Naive B cell (primary cell): ENCODE measurements around the gene CHD3. TPM values are rescaled to one million over a fixed set of nuclear protein-coding genes. Genes with fewer than 3 reads are reported as not detected.

Experiments
- ATAC-seq, 2 donors: fragments of 150-1000 bp; cut with Tn5 transposase; 2 replicates each; pipeline ENCODE4 v1.10.0; 2021; ENCODE audit warnings: low read depth in 2 of 2, mild to moderate bottlenecking in 2 of 2, moderate library complexity in 2 of 2
- DNase-seq: peaks from one replicate; pipeline ENCODE4 v3.0.0; 2022
- H3K27ac Mint-ChIP-seq, 6 donors: one replicate each; pipeline ENCODE4 v1.8.0; 2020 to 2022; ENCODE audit warnings: mild to moderate bottlenecking in 6 of 6, mixed read lengths in 6 of 6, moderate library complexity in 5 of 6, inconsistent platforms in 2 of 6
- H3K27me3 Mint-ChIP-seq, 3 donors: one replicate each; pipeline ENCODE4 v1.8.0; 2021 to 2022; ENCODE audit warnings: mixed read lengths in 3 of 3, mild to moderate bottlenecking in 1 of 3
- H3K36me3 Mint-ChIP-seq, 2 donors: one replicate each; pipeline ENCODE4 v1.8.0; 2020 to 2022; ENCODE audit warnings: mixed read lengths in 2 of 2, inconsistent platforms in 1 of 2, mild to moderate bottlenecking in 1 of 2
- H3K4me1 Mint-ChIP-seq, 3 donors: one replicate each; pipeline ENCODE4 v1.8.0; 2020 to 2022; ENCODE audit warnings: mixed read lengths in 3 of 3, inconsistent platforms in 1 of 3, mild to moderate bottlenecking in 1 of 3, moderate library complexity in 1 of 3
- H3K4me3 Mint-ChIP-seq, 8 donors: one replicate each; pipeline ENCODE4 v1.8.0; 2020 to 2022; ENCODE audit warnings: mild to moderate bottlenecking in 8 of 8, mixed read lengths in 8 of 8, moderate library complexity in 8 of 8, inconsistent platforms in 2 of 8
- H3K9me3 Mint-ChIP-seq, 7 donors: one replicate each; pipeline ENCODE4 v1.8.0; 2020 to 2022; ENCODE audit warnings: mixed read lengths in 7 of 7, mild to moderate bottlenecking in 5 of 7, inconsistent platforms in 2 of 7, moderate library complexity in 1 of 7
- polyA plus RNA-seq, 6 donors: library from polyadenylated mRNA; unstranded; fragments of 300-500 nt; fragmentation: Illumina TruSeq; gene quantifications; one replicate each; pipeline ENCODE4 v1.2.3, GENCODE V29; 2021; ENCODE audit warnings: low read depth in 6 of 6

The CHD3 gene
- 1 to 10 TPM in 5 of 6 donors, under 1 TPM in 1; 0.06 to 8.0 (median 3.4) TPM for polyA plus RNA-seq

- Mint-ChIP-seq H3K27me3 (no peaks in the 10 kb centered on the region), H3K27ac (peak within 1 kb of the TSS in 2 of 6 donors; percentile 32 to 89), H3K9me3 (no peaks in the 10 kb centered on the region), H3K4me1 (peaks cover 0 to 9% (median 0%) of the 10 kb centered on the region in 3 donors), H3K36me3 (no peaks in the 10 kb centered on the region), H3K4me3 (peak within 1 kb of the TSS in 1 of 8 donors; percentile 48)
- ATAC-seq, result no peak
- no peak for DNase-seq
Observed at GRCh38 chr17:7888184-7888920, at the start of gene CHD3. CHD3 (plus strand) TSS chr17:7888789; CDS start chr17:7889001, 212 bp downstream.

GRCh38 chr17:7839190-7839875 is 49.3 kb upstream of the CHD3 start:
- no peaks in the 10 kb centered on the region for H3K36me3 Mint-ChIP-seq
- DNase-seq, result no peak
- peak overlapping the region in 5 of 8 donors; percentile 1 to 74 (median 17) for H3K4me3 Mint-ChIP-seq

GRCh38 chr17:7839876-7840261 is 48.7 kb upstream of the CHD3 start:
- no peaks in the 10 kb centered on the region for H3K27me3 Mint-ChIP-seq
- H3K4me1 Mint-ChIP-seq, result peaks cover 74 to 88% (median 78%) of the 10 kb centered on the region in 3 donors
- H3K27ac Mint-ChIP-seq, result peak overlapping the region; percentile 33 to 100 (median 99)
- H3K36me3 Mint-ChIP-seq, result no peaks in the 10 kb centered on the region
- ATAC-seq (no peak), DNase-seq (no peak)
- H3K9me3 Mint-ChIP-seq, result peaks cover 0 to 4% (median 0%) of the 10 kb centered on the region in 7 donors
- peak overlapping the region in 2 of 8 donors; percentile 54 to 94 for H3K4me3 Mint-ChIP-seq

More at GRCh38 chr17:7839190-7839875, 49.3 kb upstream of the CHD3 start:
- peaks cover 73 to 90% (median 78%) of the 10 kb centered on the region in 3 donors for H3K4me1 Mint-ChIP-seq
- peak overlapping the region; percentile 47 to 100 (median 99) for H3K27ac Mint-ChIP-seq
- H3K9me3 Mint-ChIP-seq, result peaks cover 0 to 4% (median 0%) of the 10 kb centered on the region in 7 donors
- no peak for ATAC-seq
- no peaks in the 10 kb centered on the region for H3K27me3 Mint-ChIP-seq

- Mint-ChIP-seq H3K4me1 (peaks cover 78 to 88% (median 80%) of the 10 kb centered on the region in 3 donors), H3K27me3 (no peaks in the 10 kb centered on the region), H3K27ac (peak overlapping the region; percentile 99 to 100 (median 100)), H3K36me3 (no peaks in the 10 kb centered on the region), H3K9me3 (peaks cover 0 to 4% (median 0%) of the 10 kb centered on the region in 7 donors), H3K4me3 (peak overlapping the region in 7 of 8 donors; percentile 48 to 100 (median 85))
- no peak for ATAC-seq
- DNase-seq, result no peak
Observed at GRCh38 chr17:7840441-7840840, 48.1 kb upstream of the CHD3 start.

GRCh38 chr17:7840875-7841274 is 47.7 kb upstream of the CHD3 start:
- peaks cover 0 to 4% (median 0%) of the 10 kb centered on the region in 7 donors for H3K9me3 Mint-ChIP-seq
- ATAC-seq, result no peak
- H3K27ac Mint-ChIP-seq, result peak overlapping the region; percentile 99 to 100 (median 100)
- peak overlapping the region; percentile 81 to 100 (median 90) for H3K4me3 Mint-ChIP-seq
- H3K36me3 Mint-ChIP-seq, result no peaks in the 10 kb centered on the region
- H3K4me1 Mint-ChIP-seq, result peaks cover 82 to 92% (median 83%) of the 10 kb centered on the region in 3 donors
- H3K27me3 Mint-ChIP-seq, result no peaks in the 10 kb centered on the region
- no peak for DNase-seq

- Mint-ChIP-seq H3K4me3 (peak overlapping the region; percentile 85 to 100 (median 98)), H3K27ac (peak overlapping the region; percentile 99 to 100 (median 100)), H3K36me3 (peaks cover 0 to under 1% of the 10 kb centered on the region in 2 donors), H3K9me3 (peaks cover 0 to 4% (median 0%) of the 10 kb centered on the region in 7 donors), H3K27me3 (no peaks in the 10 kb centered on the region), H3K4me1 (peaks cover 76 to 86% (median 78%) of the 10 kb centered on the region in 3 donors)
- peak; percentile 92 for DNase-seq
- peak; percentile 27 to 42 for ATAC-seq
Observed at GRCh38 chr17:7841396-7841914, 47.1 kb upstream of the CHD3 start.

GRCh38 chr17:7841915-7842379 is 46.6 kb upstream of the CHD3 start:
- peak; percentile 87 for DNase-seq
- H3K36me3 Mint-ChIP-seq, result peaks cover 0 to 6% of the 10 kb centered on the region in 2 donors

GRCh38 chr17:7842380-7843256 is 46.0 kb upstream of the CHD3 start:
- Mint-ChIP-seq H3K36me3 (peaks cover 0 to 7% of the 10 kb centered on the region in 2 donors), H3K4me3 (peak overlapping the region; percentile 85 to 100 (median 98)), H3K27ac (peak overlapping the region; percentile 99 to 100 (median 100)), H3K9me3 (peaks cover 0 to 4% (median 0%) of the 10 kb centered on the region in 7 donors), H3K4me1 (peaks cover 65 to 75% (median 66%) of the 10 kb centered on the region in 3 donors), H3K27me3 (no peaks in the 10 kb centered on the region)
- ATAC-seq (peak; percentile 40 to 47), DNase-seq (peak; percentile 98)

More at GRCh38 chr17:7841915-7842379, 46.6 kb upstream of the CHD3 start:
- H3K27ac Mint-ChIP-seq, result peak overlapping the region; percentile 99 to 100 (median 100)
- no peaks in the 10 kb centered on the region for H3K27me3 Mint-ChIP-seq
- H3K4me3 Mint-ChIP-seq, result peak overlapping the region; percentile 85 to 100 (median 98)
- peaks cover 71 to 81% (median 73%) of the 10 kb centered on the region in 3 donors for H3K4me1 Mint-ChIP-seq
- peaks cover 0 to 4% (median 0%) of the 10 kb centered on the region in 7 donors for H3K9me3 Mint-ChIP-seq
- ATAC-seq, result peak; percentile 29 to 34

- Mint-ChIP-seq H3K9me3 (peaks cover 0 to 4% (median 0%) of the 10 kb centered on the region in 7 donors), H3K4me1 (peaks cover 62 to 72% (median 63%) of the 10 kb centered on the region in 3 donors), H3K36me3 (peaks cover 0 to 7% of the 10 kb centered on the region in 2 donors), H3K27ac (peak overlapping the region; percentile 99 to 100 (median 100)), H3K4me3 (peak overlapping the region; percentile 85 to 100 (median 98)), H3K27me3 (no peaks in the 10 kb centered on the region)
- ATAC-seq, result no peak
- DNase-seq, result no peak
Observed at GRCh38 chr17:7843257-7843535, 45.4 kb upstream of the CHD3 start.

GRCh38 chr17:7843536-7844291 is 44.9 kb upstream of the CHD3 start:
- peaks cover 58 to 67% (median 60%) of the 10 kb centered on the region in 3 donors for H3K4me1 Mint-ChIP-seq
- H3K4me3 Mint-ChIP-seq, result peak overlapping the region; percentile 85 to 100 (median 98)
- peak overlapping the region; percentile 99 to 100 (median 100) for H3K27ac Mint-ChIP-seq
- DNase-seq (peak; percentile 96), ATAC-seq (peak; percentile 22 to 29)
- peaks cover 0 to 4% (median 0%) of the 10 kb centered on the region in 7 donors for H3K9me3 Mint-ChIP-seq
- H3K27me3 Mint-ChIP-seq, result no peaks in the 10 kb centered on the region
- H3K36me3 Mint-ChIP-seq, result peaks cover 0 to 7% of the 10 kb centered on the region in 2 donors

GRCh38 chr17:7844292-7845154 is 44.1 kb upstream of the CHD3 start:
- H3K4me3 Mint-ChIP-seq, result peak overlapping the region; percentile 85 to 100 (median 98)
- H3K4me1 Mint-ChIP-seq, result peaks cover 51 to 62% (median 52%) of the 10 kb centered on the region in 3 donors
- DNase-seq (peak; percentile 91), ATAC-seq (peak; percentile 27 to 34)
- peaks cover 0 to 4% (median 0%) of the 10 kb centered on the region in 7 donors for H3K9me3 Mint-ChIP-seq
- H3K27me3 Mint-ChIP-seq, result no peaks in the 10 kb centered on the region
- peak overlapping the region; percentile 99 to 100 (median 100) for H3K27ac Mint-ChIP-seq
- peaks cover 0 to 7% of the 10 kb centered on the region in 2 donors for H3K36me3 Mint-ChIP-seq
